Bronchial epithelial cell (primary cell): ENCODE data around the gene PTPRC. TPM values are rescaled to one million over a fixed set of nuclear protein-coding genes. Genes with fewer than 3 reads are reported as not detected.

ENCODE experiments used
- DNase-seq: peaks from one replicate; pipeline ENCODE4 v3.0.0-alpha.2; 2010; ENCODE audit warnings: low read depth
- FAIRE-seq: peaks from 2 replicates; lab custom pipeline; 2011; peaks lifted over from hg19 to GRCh38; lab: Jason Lieb, UNC
- H3K27me3 ChIP-seq: 2 replicates; pipeline ENCODE4 v1.5.1; 2011; ENCODE audit warnings: low read length; ENCODE audit not compliant: control insufficient read depth, insufficient read depth
- H3K36me3 ChIP-seq: 2 replicates; pipeline ENCODE4 v1.5.1; 2011; ENCODE audit warnings: low read length; ENCODE audit not compliant: control insufficient read depth, insufficient read depth
- H3K4me3 ChIP-seq: 2 replicates; pipeline ENCODE4 v1.5.1; 2011; ENCODE audit warnings: mild to moderate bottlenecking, low read depth, low read length, control low read depth
- total RNA-seq: library from RNA; depleted of rRNA; stranded (reverse); fragments of >200 nt; gene quantifications from 2 replicates; pipeline ENCODE4 v1.2.1, GENCODE V29; 2014
- TF ChIP-seq, protein P1 (sequence below): IDR thresholded peaks from 2 replicates; pipeline ENCODE4 v1.5.1; 2011; ENCODE audit warnings: mild to moderate bottlenecking, moderate library complexity, low read length, control low read depth, inconsistent platforms; ENCODE audit not compliant: insufficient read depth, severe bottlenecking

The PTPRC gene
- total RNA-seq, 1 donor from 2014 or later: not detected

DNA sequence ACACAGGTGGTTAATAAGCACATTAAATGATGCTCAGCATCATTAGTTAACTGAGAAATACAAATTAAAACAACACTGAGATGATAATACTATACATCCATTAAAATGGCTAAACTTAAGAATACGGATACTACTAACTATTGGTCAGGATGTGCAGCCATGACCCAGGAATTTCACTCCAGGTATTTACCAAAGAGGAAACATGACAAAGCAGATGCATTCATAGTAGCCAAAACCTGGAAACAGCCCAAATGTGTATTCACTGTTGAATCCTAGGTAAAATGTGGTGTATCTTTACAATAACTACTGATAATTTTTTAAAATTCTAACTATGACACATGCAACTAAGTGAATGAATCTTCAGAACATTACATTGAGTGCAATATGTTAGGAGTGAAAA lies 73.0 kb downstream of the PTPRC start:
- peak; percentile 68 for DNase-seq

DNA sequence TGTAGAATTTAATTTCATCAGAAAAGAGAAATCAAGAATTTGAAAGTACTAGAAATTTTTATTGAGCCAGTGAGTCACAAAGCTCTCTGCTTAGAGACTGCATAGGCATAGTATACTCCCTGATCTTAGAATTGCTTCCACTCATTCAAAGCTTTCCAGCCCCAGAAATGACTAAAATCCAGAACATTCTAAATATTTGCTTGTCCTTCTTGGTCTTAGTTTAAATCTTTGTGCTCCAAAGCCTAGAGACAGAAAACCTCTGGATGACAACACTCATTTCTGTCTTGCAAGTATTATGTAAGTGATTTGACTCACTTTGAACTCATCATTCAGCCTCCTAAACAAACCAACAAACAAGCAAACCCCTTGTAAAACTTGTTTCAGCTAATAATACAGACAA lies 74.2 kb downstream of the PTPRC start:
- H3K27me3 ChIP-seq: no peaks in the 10 kb centered on the region

More for the DNA sequence above, 73.0 kb downstream of the PTPRC start:
- Histone ChIP-seq H3K4me3 (no peak overlapping the region), H3K27me3 (no peaks in the 10 kb centered on the region), H3K36me3 (no peaks in the 10 kb centered on the region)
- no peak for FAIRE-seq
- TF ChIP-seq, protein P1, sequence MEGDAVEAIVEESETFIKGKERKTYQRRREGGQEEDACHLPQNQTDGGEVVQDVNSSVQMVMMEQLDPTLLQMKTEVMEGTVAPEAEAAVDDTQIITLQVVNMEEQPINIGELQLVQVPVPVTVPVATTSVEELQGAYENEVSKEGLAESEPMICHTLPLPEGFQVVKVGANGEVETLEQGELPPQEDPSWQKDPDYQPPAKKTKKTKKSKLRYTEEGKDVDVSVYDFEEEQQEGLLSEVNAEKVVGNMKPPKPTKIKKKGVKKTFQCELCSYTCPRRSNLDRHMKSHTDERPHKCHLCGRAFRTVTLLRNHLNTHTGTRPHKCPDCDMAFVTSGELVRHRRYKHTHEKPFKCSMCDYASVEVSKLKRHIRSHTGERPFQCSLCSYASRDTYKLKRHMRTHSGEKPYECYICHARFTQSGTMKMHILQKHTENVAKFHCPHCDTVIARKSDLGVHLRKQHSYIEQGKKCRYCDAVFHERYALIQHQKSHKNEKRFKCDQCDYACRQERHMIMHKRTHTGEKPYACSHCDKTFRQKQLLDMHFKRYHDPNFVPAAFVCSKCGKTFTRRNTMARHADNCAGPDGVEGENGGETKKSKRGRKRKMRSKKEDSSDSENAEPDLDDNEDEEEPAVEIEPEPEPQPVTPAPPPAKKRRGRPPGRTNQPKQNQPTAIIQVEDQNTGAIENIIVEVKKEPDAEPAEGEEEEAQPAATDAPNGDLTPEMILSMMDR: no peak

GRCh38 chr1:198714271-198714670 lies 75.4 kb downstream of the PTPRC start:
- H3K27me3 ChIP-seq: no peaks in the 10 kb centered on the region
- TF ChIP-seq, protein P1: no peak
- no peak for FAIRE-seq
- no peak for DNase-seq
- H3K4me3 ChIP-seq: no peak overlapping the region
- no peaks in the 10 kb centered on the region for H3K36me3 ChIP-seq

More for the DNA sequence above, 74.2 kb downstream of the PTPRC start:
- TF ChIP-seq, protein P1: no peak
- Histone ChIP-seq H3K4me3 (no peak overlapping the region), H3K36me3 (no peaks in the 10 kb centered on the region)
- FAIRE-seq (no peak), DNase-seq (peak; percentile 89)

DNA sequence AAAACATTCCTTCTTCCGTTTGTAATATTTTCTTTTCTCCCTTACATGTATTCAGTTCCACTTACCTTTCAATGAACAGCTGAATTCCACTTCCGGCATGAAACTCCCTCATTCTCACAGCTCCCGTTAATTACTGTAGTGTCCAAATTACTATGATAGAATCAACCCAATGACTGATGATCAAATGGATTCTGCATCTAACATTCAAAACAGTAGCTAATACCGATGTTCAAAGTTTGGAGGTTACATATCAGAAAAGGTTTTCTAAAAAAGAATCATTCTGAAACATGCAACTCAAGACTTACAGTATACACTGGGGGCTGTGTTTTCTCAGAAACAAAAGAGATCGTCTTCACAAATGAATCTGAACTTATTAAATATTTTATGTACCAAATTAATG lies 77.2 kb downstream of the PTPRC start:
- Histone ChIP-seq H3K27me3 (no peaks in the 10 kb centered on the region), H3K4me3 (no peak overlapping the region), H3K36me3 (no peaks in the 10 kb centered on the region)
- TF ChIP-seq, protein P1: no peak
- DNase-seq (no peak), FAIRE-seq (no peak)

DNA sequence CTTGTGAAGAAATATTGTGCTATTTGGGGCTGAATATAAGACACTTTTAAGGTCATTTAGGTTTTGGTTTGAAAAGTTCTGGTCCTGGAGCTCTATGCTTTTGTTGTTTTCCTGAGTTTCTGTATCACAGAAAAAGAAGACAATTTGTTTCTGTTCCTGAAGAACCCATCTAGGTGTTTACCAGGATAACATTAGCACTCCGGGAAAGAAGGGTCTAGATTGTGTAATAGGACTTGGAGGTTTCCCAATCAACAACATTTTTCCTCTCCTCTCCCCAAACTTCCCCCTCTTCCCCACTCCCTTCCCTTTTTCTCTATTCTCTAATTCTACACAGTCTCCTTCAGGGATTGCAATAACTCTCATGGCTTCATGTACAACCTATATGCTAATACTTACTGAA lies 78.7 kb downstream of the PTPRC start:
- H3K27me3 ChIP-seq: no peaks in the 10 kb centered on the region
- H3K36me3 ChIP-seq: no peaks in the 10 kb centered on the region
- DNase-seq: no peak
- H3K4me3 ChIP-seq: no peak overlapping the region
- TF ChIP-seq, protein P1: no peak
- no peak for FAIRE-seq

DNA sequence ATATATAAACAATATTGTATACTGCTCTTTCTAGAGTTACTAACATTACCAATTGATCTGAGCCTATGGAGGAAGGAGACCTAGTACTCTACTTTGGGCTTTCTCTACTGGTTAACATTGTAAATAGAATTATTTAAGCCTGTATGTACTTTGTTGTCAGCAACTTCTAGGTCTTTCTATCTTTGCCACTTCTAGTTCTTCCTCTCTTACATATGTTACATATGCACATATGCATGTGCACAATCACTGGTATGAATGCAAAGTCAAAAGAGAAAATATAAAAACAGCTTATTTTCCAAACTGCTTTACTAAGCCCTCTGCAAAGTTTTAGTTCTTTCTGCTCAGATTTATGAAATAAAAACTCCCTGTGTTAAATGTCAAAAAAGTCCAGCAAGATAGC lies 84.3 kb downstream of the PTPRC start:
- H3K4me3 ChIP-seq: no peak overlapping the region
- DNase-seq: no peak
- TF ChIP-seq, protein P1: no peak
- H3K36me3 ChIP-seq: no peaks in the 10 kb centered on the region
- no peak for FAIRE-seq
- H3K27me3 ChIP-seq: no peaks in the 10 kb centered on the region
